ENCODE data around the gene COL7A1. TPM values are rescaled to one million over a fixed set of nuclear protein-coding genes. Genes with fewer than 3 reads are reported as not detected.

COL7A1 gene
- polyA plus RNA-seq, 3 donors = 0.37 to 1.9 TPM; not detected in 1

DNA sequence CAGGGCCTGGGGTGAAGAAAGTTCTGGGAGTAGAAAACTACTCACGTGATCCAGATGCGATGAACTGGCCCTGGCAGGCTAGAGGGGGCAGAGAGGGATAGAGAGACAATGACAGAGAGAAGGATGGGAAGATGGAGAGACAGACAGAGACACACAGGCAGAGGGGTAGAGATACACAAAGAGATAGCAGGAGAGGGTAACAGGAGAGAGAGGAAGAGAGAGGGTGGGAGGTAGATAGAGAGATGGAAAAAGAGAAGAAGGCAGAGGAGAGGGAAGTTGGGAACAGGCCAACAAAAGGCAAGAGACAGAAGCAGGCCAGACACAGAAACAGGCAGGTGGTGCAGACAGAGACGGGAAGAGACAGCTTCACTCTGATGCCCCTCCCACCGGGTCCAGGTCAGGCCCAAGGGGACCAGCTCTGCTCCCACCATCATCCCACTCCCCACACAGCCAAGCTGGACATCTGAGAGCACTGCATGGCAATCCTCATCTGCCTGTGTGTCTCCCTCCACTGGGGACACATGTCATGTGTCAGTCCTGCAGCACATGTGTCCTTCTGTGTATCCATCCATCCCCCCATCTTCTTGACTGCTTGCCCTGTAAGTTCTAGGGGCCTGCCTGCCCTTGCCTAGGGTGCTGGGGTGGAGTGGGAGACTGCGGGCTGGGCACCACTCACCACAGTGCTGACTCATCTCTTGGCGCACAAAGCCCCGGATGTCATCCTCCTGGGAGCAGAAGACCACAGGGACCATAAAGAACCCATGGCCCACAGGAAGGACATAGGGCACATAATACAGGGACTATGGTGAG is 29.3 kb downstream of the COL7A1 start:
- peaks cover 3 to 9% (median 3%) of the 10 kb centered on the region in 3 donors for H3K27me3 Mint-ChIP-seq (ENCODE audit: low read depth in 3 of 3)
- peak overlapping the region; percentile 51 for H3K9ac ChIP-seq (ENCODE audit: insufficient read depth, low read length, poor library complexity, severe bottlenecking)
- TF ChIP-seq, protein P1, sequence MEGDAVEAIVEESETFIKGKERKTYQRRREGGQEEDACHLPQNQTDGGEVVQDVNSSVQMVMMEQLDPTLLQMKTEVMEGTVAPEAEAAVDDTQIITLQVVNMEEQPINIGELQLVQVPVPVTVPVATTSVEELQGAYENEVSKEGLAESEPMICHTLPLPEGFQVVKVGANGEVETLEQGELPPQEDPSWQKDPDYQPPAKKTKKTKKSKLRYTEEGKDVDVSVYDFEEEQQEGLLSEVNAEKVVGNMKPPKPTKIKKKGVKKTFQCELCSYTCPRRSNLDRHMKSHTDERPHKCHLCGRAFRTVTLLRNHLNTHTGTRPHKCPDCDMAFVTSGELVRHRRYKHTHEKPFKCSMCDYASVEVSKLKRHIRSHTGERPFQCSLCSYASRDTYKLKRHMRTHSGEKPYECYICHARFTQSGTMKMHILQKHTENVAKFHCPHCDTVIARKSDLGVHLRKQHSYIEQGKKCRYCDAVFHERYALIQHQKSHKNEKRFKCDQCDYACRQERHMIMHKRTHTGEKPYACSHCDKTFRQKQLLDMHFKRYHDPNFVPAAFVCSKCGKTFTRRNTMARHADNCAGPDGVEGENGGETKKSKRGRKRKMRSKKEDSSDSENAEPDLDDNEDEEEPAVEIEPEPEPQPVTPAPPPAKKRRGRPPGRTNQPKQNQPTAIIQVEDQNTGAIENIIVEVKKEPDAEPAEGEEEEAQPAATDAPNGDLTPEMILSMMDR (IDR thresholded peaks at IDR 0.05) = no peak
- H4K20me1 ChIP-seq (ENCODE audit: insufficient read depth, low read length) = no peaks in the 10 kb centered on the region
- intact Hi-C loops (cut with micrococcal nuclease) = loop anchor here in 1 of 2 donors (2.0 kb wide), 2 partner anchors 43 to 69 kb away; partner anchors contain the start of genes SLC26A6 and UQCRC1
- peak overlapping the region; percentile 23 for H3K4me2 ChIP-seq (replicated peaks; ENCODE audit: extremely low read depth, low read length, poor library complexity, severe bottlenecking)
- peak overlapping the region; percentile 44 to 98 (median 96) for H3K27ac Mint-ChIP-seq
- H3K27me3 ChIP-seq (ENCODE audit: control insufficient read depth in 2 of 2, insufficient read depth in 2 of 2, low read length in 2 of 2) = no peaks in the 10 kb centered on the region
- peak overlapping the region; percentile 47 to 78 for H3K27ac ChIP-seq (ENCODE audit: low read depth in 1 of 2, low read length in 2 of 2)
- H3K4me3 ChIP-seq (replicated peaks in 1 of 3; ENCODE audit: low read depth in 2 of 3, low read length in 3 of 3) = no peak overlapping the region
- 29% methylated on average over 6 of the region's 7 CpGs for WGBS (ENCODE audit: insufficient coverage)
- no peaks in the 10 kb centered on the region for H3K79me2 ChIP-seq (ENCODE audit: insufficient read depth, low read length)
- H3K36me3 ChIP-seq (replicated peaks in 1 of 2; ENCODE audit: control insufficient read depth in 1 of 2, insufficient read depth in 2 of 2, low read length in 2 of 2) = no peaks in the 10 kb centered on the region
- peaks cover 56% of the 10 kb centered on the region for H3K4me1 Mint-ChIP-seq
- no peaks in the 10 kb centered on the region for H3K9me3 ChIP-seq (replicated peaks in 1 of 2; ENCODE audit: control insufficient read depth in 1 of 2, insufficient read depth in 1 of 2, low read length in 2 of 2)
- no peak overlapping the region for H2AFZ ChIP-seq (ENCODE audit: insufficient read depth, low read depth, low read length, poor library complexity, severe bottlenecking)
- DNase-seq = peak; percentile 70 to 85 (median 72)
- peaks cover 0 to 2% of the 10 kb centered on the region in 2 donors for H3K36me3 Mint-ChIP-seq
- H3K4me3 Mint-ChIP-seq = peak overlapping the region; percentile 46 to 53
- peaks cover 58 to 61% of the 10 kb centered on the region in 2 donors for H3K4me1 ChIP-seq (ENCODE audit: control insufficient read depth in 1 of 2, insufficient read depth in 2 of 2, low read length in 2 of 2)
- no peaks in the 10 kb centered on the region for H3K9me3 Mint-ChIP-seq

DNA sequence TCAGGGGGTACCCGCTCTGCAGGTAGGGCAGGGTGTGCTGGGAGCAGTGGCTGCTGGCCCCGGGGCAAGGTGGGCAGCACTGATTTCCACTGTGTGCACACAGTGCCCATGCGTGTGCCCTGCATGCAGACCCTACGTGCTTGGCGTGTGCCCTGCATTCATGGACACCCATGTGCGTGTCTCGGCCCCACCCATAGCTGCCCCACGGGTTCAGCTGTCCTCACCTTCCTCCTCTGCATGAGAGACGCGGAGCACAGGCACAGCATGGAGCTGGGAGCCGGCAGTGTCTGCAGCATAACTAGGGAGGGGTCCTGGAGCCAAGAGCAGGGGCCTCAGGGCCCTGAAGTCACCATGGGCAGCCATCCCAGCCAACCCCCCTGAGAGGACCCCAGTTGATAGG is 29.9 kb downstream of the COL7A1 start:
- H2AFZ ChIP-seq (ENCODE audit: insufficient read depth, low read depth, low read length, poor library complexity, severe bottlenecking) = no peak overlapping the region
- no peak for DNase-seq
- no peaks in the 10 kb centered on the region for H3K36me3 ChIP-seq (replicated peaks in 1 of 2; ENCODE audit: control insufficient read depth in 1 of 2, insufficient read depth in 2 of 2, low read length in 2 of 2)
- no peaks in the 10 kb centered on the region for H3K79me2 ChIP-seq (ENCODE audit: insufficient read depth, low read length)
- H3K27ac ChIP-seq (ENCODE audit: low read depth in 1 of 2, low read length in 2 of 2) = peak overlapping the region; percentile 47 to 78
- 94% methylated on average over 10 of the region's 11 CpGs for WGBS (ENCODE audit: insufficient coverage)
- peaks cover 2 to 9% (median 3%) of the 10 kb centered on the region in 3 donors for H3K27me3 Mint-ChIP-seq (ENCODE audit: low read depth in 3 of 3)
- H3K4me1 ChIP-seq (ENCODE audit: control insufficient read depth in 1 of 2, insufficient read depth in 2 of 2, low read length in 2 of 2) = peaks cover 64 to 67% of the 10 kb centered on the region in 2 donors
- H3K9me3 Mint-ChIP-seq = no peaks in the 10 kb centered on the region
- no peaks in the 10 kb centered on the region for H3K9me3 ChIP-seq (replicated peaks in 1 of 2; ENCODE audit: control insufficient read depth in 1 of 2, insufficient read depth in 1 of 2, low read length in 2 of 2)
- H4K20me1 ChIP-seq (ENCODE audit: insufficient read depth, low read length) = no peaks in the 10 kb centered on the region
- H3K4me1 Mint-ChIP-seq = peaks cover 62% of the 10 kb centered on the region
- H3K27ac Mint-ChIP-seq = peak overlapping the region; percentile 44 to 98 (median 96)
- no peaks in the 10 kb centered on the region for H3K27me3 ChIP-seq (ENCODE audit: control insufficient read depth in 2 of 2, insufficient read depth in 2 of 2, low read length in 2 of 2)
- H3K36me3 Mint-ChIP-seq = peaks cover 0 to 2% of the 10 kb centered on the region in 2 donors
- TF ChIP-seq, protein P1 (IDR thresholded peaks at IDR 0.05) = no peak
- no peak overlapping the region for H3K4me3 ChIP-seq (replicated peaks in 1 of 3; ENCODE audit: low read depth in 2 of 3, low read length in 3 of 3)
- no peak overlapping the region for H3K4me3 Mint-ChIP-seq
- H3K4me2 ChIP-seq (replicated peaks; ENCODE audit: extremely low read depth, low read length, poor library complexity, severe bottlenecking) = no peak overlapping the region
- H3K9ac ChIP-seq (ENCODE audit: insufficient read depth, low read length, poor library complexity, severe bottlenecking) = peak overlapping the region; percentile 51
- intact Hi-C loops (cut with micrococcal nuclease) = loop anchor here in 1 of 2 donors (2.0 kb wide), 2 partner anchors 44 to 70 kb away; partner anchors contain the start of genes SLC26A6 and UQCRC1

All from CD14-positive monocyte (primary cell).